GM21381 (cell line): ENCODE data around the gene GABPB1.

ENCODE experiments used
- ATAC-seq: cut with Tn5 transposase; IDR thresholded peaks from one replicate; pipeline ENCODE4 v1.9.1; 2021; ENCODE audit warnings: mild to moderate bottlenecking, moderate library complexity; ENCODE audit not compliant: unreplicated experiment

The GABPB1 gene

GRCh38 chr15:50345298-50345697, 9.7 kb downstream of the GABPB1 start:
- no peak for ATAC-seq

GRCh38 chr15:50344006-50344464, 11.0 kb downstream of the GABPB1 start:
- ATAC-seq, result no peak

GRCh38 chr15:50341616-50342136, 13.3 kb downstream of the GABPB1 start:
- no peak for ATAC-seq

GRCh38 chr15:50340416-50340815, 14.6 kb downstream of the GABPB1 start:
- no peak for ATAC-seq

GRCh38 chr15:50339717-50340116, 15.3 kb downstream of the GABPB1 start:
- no peak for ATAC-seq

- no peak for ATAC-seq
These were observed 19.7 kb downstream of the GABPB1 start for GRCh38 chr15:50335251-50335650.

- no peak for ATAC-seq
These were observed 21.8 kb downstream of the GABPB1 start for GRCh38 chr15:50333229-50333628.

GRCh38 chr15:50330921-50331320, 24.1 kb downstream of the GABPB1 start:
- no peak for ATAC-seq

- ATAC-seq, result no peak
These were observed 26.9 kb downstream of the GABPB1 start for GRCh38 chr15:50328116-50328515.

- ATAC-seq, result no peak
These were observed 33.3 kb downstream of the GABPB1 start for GRCh38 chr15:50321680-50322210.

- no peak for ATAC-seq
These were observed 34.5 kb downstream of the GABPB1 start for GRCh38 chr15:50320504-50320903.

GRCh38 chr15:50318697-50319096, 36.3 kb downstream of the GABPB1 start:
- no peak for ATAC-seq

- ATAC-seq, result no peak
These were observed 39.0 kb downstream of the GABPB1 start for GRCh38 chr15:50315814-50316630.

GRCh38 chr15:50312636-50313035, 42.4 kb downstream of the GABPB1 start:
- ATAC-seq, result no peak

- ATAC-seq, result no peak
These were observed 47.2 kb downstream of the GABPB1 start for GRCh38 chr15:50307799-50308198.

GRCh38 chr15:50304836-50305235, 50.2 kb downstream of the GABPB1 start:
- no peak for ATAC-seq

GRCh38 chr15:50302581-50302980, 52.4 kb downstream of the GABPB1 start:
- no peak for ATAC-seq

- ATAC-seq, result no peak
These were observed 56.7 kb downstream of the GABPB1 start for GRCh38 chr15:50298340-50298739.

GRCh38 chr15:50295966-50296365, 59.0 kb downstream of the GABPB1 start:
- ATAC-seq, result no peak

- no peak for ATAC-seq
These were observed 65.2 kb downstream of the GABPB1 start for GRCh38 chr15:50289749-50290148.

- no peak for ATAC-seq
These were observed 67.5 kb downstream of the GABPB1 start for GRCh38 chr15:50287324-50288116.
